ENCODE results near the gene NHERF2.
A peak's percentile ranks its signal among the peaks of the same experiment; 100 is the strongest.

The NHERF2 gene

GRCh38 chr16:1991135-1991551 is 35.6 kb upstream of the NHERF2 start:
- DNase-seq (ENCODE audit: low spot score): no peak

GRCh38 chr16:1991588-1991947 is 35.1 kb upstream of the NHERF2 start:
- no peak for DNase-seq (ENCODE audit: low spot score)

GRCh38 chr16:1991948-1992703 is 34.6 kb upstream of the NHERF2 start:
- DNase-seq (ENCODE audit: low spot score): peak; percentile 66

- DNase-seq (ENCODE audit: low spot score): no peak
Observed at GRCh38 chr16:1992704-1993317, 33.9 kb upstream of the NHERF2 start.

GRCh38 chr16:1993731-1994131 is 33.0 kb upstream of the NHERF2 start:
- no peak for DNase-seq (ENCODE audit: low spot score)

- no peak for DNase-seq (ENCODE audit: low spot score)
Observed at GRCh38 chr16:1997494-1998359, 29.0 kb upstream of the NHERF2 start.

- no peak for DNase-seq (ENCODE audit: low spot score)
Observed at GRCh38 chr16:1998360-1998835, 28.3 kb upstream of the NHERF2 start.

- DNase-seq (ENCODE audit: low spot score): no peak
Observed at GRCh38 chr16:1998852-1999801, 27.6 kb upstream of the NHERF2 start.

GRCh38 chr16:1999866-2000514 is 26.7 kb upstream of the NHERF2 start:
- DNase-seq (ENCODE audit: low spot score): no peak

- no peak for DNase-seq (ENCODE audit: low spot score)
Observed at GRCh38 chr16:2001035-2001434, 25.7 kb upstream of the NHERF2 start.

- DNase-seq (ENCODE audit: low spot score): no peak
Observed at GRCh38 chr16:2001456-2002355, 25.0 kb upstream of the NHERF2 start.

- DNase-seq (ENCODE audit: low spot score): no peak
Observed at GRCh38 chr16:2002406-2003230, 24.1 kb upstream of the NHERF2 start.

- no peak for DNase-seq (ENCODE audit: low spot score)
Observed at GRCh38 chr16:2003231-2003826, 23.4 kb upstream of the NHERF2 start.

- peak; percentile 84 for DNase-seq (ENCODE audit: low spot score)
Observed at GRCh38 chr16:2003827-2004641, 22.7 kb upstream of the NHERF2 start.

GRCh38 chr16:2004795-2005517 is 21.7 kb upstream of the NHERF2 start:
- DNase-seq (ENCODE audit: low spot score): no peak

GRCh38 chr16:2005646-2006045 is 21.1 kb upstream of the NHERF2 start:
- DNase-seq (ENCODE audit: low spot score): no peak

- no peak for DNase-seq (ENCODE audit: low spot score)
Observed at GRCh38 chr16:2006317-2006716, 20.4 kb upstream of the NHERF2 start.
